ENCODE results near the gene CCDC78.
A peak's percentile ranks its signal among the peaks of the same experiment; 100 is the strongest.
"Not testable (repeated sequence)": the region's sequence is repeated elsewhere in the genome, so short reads cannot be mapped to it uniquely, and the experiment has no call there.

The CCDC78 gene

DNA sequence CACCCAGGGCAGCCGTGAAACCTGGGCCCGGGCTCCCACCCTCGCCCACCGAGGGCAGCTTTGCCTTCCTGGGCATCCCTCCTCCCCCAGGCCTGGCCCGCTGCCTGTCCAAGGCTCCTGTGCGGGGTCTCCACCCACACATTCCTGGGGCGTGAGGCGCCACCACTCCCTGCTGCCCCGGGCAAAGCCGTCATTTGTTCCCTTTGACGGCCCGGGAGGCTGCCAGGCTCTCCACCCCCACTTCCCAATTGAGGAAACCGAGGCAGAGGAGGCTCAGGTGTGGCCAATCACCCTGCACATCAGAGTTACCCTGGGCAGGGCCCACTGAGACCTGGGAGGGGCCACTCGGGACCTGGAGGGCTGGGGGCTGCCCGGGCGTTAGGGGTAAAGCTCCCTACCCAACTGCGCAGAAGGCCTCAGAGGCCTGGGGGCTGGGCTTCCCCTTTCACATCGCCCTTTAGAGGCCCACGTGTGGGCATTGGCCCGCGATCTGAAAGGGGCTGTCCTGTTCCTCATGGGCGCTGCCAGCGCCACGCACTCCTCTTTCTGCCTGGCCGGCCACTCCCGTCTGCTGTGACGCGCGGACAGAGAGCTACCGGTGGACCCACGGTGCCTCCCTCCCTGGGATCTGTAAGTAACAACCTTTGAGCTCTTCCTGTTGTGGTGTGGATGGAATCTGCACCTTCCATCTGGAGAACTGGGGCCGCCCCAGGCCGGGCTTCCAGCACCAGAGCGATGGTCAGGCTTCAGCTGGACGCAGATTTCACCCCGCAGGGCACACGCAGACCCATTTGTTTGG lies 34.5 kb upstream of the CCDC78 start, which contains the start of gene MSLN:
Gene MSLN, plus strand, starts transcription at position 190 of the 799 bp plus-strand sequence. CDS start 1,947 bp downstream, outside the sequence.
- DNase-seq (ENCODE audit: low read depth): no peak

DNA sequence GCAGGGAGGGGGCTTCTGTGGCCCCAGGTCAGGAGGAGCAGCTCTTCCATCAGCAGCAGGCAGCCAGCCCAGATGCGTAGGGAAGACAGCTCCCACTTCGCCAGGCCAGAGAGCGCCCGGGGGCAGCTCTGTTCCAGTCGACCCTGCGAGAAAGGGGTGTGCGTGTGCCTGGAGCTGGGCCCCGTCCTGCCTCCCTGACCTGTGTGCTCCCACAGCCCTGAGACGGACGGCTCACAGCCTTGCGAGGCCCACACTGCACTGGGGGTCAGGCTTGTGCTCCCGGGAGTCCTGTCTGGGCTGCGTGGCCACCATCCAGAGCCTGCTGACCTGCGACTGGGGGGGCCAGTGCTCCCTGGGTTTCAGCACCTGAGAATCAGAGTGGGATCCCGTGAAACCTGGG lies 33.8 kb upstream of the CCDC78 start:
- no peak for DNase-seq (ENCODE audit: low read depth)

DNA sequence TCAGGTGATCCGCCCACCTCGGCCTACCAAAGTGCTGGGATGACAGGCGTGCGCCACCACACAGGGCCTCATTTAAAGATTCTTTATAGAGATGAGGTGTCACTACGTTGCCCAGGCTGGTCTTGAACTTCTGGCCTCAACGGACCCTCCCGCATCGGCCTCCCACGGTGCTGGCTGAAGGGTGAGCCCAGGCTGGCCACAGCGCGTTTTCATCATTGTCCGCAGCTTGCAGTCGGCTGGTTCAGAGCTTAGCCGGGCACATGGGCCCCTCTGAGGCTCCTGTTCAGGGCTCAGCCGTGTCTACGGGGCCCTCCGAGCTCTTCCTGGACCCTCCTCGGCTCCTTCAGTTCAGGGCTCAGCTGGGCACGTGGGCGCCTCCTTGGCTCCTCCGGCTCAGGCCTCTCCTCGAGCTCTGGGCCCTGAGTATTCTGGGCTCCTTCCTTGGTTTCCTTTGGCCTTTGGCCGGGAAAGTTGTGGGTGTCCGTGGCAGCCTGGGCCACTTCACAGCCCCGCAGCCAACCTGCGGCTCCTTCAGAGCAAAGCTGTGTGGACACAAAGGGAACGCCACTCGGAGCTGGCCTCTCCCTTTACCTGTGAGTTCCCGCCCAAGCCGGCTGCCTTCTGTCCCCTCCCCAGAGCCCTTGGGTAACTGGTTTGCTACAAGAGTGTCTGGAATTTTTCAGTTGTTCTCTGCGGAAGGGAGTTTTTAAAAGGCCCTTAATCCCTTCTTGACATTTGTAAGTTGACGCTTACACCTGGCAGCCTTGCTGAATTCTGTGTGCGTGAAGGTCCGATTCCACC lies 33.1 kb upstream of the CCDC78 start:
- DNase-seq (ENCODE audit: low read depth): no peak

DNA sequence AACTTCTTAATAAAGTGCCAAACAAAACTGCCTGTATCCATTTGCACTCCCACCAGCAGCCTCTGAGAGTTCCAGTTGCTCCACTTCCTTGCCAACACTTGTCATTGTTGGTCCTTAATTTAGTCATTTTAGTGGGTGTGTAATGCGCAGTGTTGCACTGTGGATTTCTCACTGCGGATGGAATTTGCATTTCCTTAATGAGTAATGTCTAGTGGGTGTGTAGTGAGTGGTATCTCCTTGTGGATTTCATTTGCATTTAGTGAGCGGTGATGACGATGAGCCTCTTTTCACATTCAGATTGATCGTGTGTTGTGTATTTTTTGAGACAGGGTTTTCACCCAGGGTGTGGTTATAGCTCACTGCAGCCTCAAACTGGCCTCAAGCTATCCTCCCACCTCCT lies 30.2 kb upstream of the CCDC78 start:
- no peak for DNase-seq (ENCODE audit: low read depth)

DNA sequence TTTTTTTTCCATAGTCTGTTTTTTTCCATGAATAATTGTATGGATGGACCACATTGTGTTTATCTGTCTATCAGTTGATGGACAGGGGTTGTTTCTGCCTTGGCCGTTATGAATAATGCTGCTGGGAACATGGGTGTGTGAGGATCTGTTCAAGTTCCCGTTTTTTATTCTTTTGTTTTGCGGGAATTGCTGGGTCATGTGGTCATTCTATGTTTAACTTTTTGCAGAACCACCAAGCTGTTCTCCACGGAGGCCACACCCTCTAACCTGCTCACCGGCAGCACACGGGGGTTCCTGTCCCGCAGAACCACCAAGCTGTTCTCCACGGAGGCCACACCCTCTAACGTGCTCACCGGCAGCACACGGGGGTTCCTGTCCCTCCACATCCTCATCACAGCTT lies 28.4 kb upstream of the CCDC78 start:
- DNase-seq (ENCODE audit: low read depth): no peak

DNA sequence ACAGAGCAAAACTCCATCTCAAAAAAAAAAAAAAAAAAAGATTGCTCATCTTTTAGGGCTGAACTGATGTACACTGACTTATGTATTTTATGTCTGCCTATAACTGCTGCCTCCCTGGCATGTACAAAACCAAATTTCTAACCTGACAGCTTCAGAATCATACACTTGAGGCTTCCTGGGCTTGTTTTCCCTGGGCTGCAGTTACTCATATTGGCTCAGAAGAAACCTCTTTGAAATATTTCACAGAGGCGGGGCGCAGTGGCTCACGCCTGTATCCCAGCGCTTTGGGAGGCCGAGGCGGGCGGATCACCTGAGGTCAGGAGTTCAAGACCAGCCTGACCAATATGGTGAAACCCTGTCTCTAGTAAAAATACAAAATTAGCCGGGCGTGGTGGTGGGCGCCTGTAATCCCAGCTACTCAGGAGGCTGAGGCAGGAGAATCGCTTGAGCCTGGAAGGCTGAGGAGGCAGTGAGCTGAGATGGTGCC lies 27.9 kb upstream of the CCDC78 start:
- DNase-seq (ENCODE audit: low read depth): not testable (repeated sequence)

DNA sequence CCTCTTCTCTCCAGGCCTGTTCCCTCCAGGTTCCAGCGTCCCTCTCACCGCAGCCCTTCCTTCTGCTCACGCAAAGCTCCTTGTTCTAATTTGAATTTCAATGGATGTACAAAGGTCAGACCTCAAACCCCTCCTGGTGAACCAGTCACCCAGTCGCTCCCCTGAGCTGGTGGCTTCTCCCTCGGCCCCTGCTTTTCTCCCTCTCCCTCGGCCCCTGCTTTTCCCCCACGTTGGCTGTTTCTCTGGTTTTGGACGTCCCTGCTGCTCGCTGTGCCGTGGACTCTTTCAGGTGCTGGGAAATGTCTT lies 25.7 kb upstream of the CCDC78 start:
- DNase-seq (ENCODE audit: low read depth): no peak

DNA sequence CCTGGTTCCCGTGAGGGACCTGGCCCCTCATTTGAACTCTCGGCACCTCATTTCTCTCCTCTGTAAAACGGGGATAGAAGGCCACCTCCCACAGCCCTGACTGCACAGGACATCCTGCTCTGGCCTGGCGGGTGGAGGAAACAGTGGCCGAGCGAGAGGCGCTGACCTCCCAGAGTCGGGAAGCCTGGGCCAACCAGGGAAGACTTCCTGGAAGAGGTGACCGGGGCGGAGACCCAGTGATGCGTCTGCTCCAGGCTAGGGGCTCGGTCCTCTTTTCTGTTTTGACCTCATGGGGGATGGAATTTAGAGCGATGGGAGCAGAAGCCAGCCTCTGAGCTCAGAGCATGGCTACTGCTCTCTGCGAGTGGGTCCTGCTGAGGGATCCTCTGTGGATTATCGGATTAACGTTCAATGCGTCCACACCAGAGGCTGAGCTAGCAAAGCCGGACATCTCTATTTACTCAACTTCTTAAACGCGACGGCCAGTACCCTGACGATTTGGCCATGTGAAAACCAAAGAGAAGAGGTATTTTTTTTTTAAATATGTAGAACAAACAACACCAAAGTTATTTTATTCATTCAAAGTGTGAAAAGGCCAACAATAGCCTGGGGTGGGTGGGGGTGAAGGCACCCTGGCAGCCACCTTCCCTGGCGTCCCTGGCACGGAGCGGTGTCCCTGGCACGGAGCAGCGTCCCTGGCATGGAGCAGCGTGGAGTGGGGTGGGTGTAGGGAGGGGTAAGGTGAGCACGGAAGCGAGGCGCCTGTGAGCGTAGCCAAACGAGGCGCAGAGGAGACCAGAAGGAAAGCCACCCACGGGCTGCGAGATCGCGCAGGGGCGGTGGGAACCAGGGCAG lies 25.1 kb upstream of the CCDC78 start:
- no peak for DNase-seq (ENCODE audit: low read depth)

DNA sequence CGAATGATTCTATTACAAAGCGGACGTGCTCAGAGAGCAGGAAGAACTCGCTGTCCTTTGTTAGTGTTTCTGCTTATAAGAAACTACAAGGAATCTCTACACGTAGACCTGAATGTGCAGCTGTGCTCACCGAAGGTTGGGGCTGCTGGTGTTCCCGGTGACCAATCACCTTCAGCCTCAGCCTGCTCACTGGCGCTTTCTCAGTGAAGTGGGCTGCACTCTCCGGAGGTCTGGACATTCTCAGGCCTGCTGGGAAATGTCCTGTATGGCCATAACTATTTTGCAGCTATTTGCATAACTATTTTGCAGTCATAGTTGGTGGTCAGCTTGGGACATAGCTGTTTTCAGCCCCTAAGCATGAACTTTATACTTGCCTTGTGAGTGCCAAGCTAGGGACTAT lies 24.2 kb upstream of the CCDC78 start:
- DNase-seq (ENCODE audit: low read depth): no peak

DNA sequence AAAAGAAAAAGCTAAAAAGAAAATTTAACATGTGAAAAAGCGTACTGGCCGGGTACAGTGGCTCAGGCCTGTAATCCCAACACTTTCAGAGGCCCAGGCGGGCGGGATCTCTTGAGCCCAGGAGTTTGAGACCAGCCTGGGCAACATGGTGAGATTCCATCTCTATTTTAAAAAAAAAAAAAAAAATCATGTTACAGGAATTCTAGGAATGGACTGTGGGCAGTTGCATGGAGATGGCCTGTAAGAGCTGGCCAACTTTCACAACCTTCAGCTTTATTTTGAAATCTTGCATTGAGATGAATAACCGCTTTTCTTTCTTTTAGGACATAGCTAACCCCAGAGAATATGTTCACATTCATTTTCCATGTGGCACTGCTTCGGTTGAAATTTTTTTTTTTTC lies 22.8 kb upstream of the CCDC78 start:
- DNase-seq (ENCODE audit: low read depth): no peak

DNA sequence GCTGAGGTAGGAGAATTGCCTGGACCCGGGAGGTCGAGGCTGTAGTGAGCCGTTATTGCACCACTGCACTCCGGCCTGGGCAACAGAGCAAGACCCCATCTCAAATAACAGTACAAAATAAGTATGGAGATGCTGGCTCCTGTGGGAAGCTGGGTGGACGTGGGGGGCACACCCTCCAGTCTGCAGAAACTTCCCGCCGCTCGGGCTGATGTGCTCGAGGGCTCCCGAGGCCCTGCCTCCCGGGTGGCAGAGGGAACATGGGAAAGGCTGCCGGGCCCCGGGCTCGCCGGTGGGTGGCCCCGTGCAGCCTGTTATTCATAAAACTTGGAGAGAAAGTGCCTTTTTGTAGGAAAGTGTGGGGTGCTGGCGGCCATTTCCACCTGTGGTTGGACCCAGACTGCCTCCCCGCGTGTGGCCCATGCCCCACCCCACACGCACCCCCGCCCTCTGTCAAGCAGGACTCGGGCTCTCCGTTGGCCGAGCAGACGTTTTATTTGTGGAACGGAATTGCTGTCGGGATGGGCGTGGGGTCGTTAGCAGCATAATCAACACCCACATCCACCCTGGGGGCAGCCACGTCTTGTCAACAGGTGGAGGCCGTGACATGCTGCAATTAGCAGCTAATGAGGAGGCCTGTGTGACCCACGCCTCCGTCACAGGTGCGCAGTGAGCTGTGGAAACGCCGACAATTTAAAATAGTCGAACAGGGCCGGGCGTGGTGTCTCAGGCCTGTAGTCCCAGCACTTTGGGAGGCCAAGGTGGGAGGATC lies 21.9 kb upstream of the CCDC78 start:
- DNase-seq (ENCODE audit: low read depth): no peak

DNA sequence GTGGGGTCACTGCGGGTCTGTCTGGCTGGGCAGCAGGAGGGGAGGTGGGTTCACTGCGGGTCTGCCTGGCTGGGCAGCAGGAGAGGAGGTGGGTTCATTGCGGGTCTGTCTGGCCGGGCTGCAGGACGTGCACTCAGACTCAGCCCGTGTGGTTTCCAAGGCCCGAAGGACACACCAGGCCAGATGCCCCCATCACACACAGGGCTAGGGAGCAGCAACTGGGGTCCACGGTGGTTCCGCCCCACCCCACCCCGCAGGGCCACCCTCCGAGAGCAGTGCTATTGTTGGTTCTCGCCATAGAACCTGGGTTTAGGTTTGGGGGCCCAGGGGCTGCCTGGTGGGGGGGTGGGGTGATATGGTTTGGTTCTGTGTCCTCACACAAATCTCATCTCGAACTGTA lies 20.4 kb upstream of the CCDC78 start:
- no peak for DNase-seq (ENCODE audit: low read depth)

DNA sequence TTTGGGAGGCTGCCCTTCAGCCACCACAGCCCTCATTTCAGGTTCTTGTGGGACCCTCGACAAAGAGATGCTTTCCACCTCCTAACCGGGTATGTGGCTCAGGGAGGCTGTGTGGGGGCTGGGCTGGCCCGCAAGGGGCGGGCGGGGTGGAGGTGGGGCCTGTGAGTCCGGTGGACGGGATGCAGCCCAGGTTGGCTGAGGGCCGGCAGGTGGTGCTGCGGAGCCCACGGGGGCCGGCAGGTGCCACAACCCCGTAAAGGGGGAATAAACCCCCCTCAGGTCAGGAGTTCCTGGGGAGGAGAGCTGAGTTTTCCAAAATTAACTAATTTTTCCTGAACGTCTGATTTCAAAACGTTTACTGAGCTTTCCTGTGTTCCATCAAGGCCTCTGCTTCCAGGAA lies 19.5 kb upstream of the CCDC78 start:
- DNase-seq (ENCODE audit: low read depth): no peak

DNA sequence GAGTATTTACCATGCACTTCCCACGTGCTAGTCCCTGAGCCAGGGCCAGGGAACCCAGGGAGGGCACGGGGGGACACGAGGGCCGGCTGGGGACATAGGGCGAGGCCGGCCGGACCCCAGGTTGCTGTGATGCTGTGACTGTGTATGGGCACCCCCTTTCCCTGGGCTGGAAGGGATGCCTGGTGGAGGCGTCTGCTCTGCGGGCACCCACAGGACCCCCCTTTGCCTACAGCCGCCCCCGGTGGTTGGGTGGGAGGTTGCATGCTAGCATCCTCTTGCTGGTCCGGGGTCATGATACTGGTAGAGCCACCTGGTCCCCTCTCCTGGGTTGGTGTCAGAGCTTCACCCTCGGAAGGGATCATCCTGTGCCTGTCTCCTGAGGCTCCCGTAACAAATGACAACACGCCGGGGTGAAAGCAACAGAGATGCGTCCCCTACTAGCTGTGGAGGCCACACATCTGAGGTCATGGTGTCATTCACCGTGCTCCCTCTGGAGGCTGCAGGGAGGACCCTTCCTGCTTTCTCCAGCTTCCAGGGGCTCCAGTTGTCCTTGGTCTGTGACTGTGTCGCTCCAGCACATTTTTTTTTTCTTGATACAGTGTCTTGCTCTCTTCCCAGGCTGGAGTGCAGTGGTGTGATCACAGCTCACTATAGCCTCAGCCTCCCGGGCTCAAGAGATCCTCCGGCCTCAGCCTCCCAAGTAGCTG lies 17.7 kb upstream of the CCDC78 start:
- DNase-seq (ENCODE audit: low read depth): no peak

DNA sequence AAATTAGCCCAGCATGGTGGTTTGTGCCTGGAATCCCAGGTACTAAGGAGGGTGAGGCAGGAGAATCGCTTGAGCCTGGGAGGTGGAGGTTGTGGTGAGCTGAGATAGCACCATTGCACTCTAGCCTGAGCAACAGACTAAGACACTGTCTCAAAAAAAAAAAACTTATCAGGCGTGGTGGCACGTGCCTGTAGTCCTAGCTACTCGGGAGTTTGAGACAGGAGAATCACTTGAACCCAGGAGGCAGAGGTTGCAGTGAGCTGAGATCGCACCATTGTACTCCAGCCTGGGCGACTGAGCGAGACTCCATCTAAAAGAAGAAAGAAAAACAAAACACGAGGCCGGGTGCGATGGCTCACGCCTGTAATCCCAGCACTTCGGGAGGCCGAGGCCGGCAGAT lies 16.7 kb upstream of the CCDC78 start:
- DNase-seq (ENCODE audit: low read depth): not testable (repeated sequence)

DNA sequence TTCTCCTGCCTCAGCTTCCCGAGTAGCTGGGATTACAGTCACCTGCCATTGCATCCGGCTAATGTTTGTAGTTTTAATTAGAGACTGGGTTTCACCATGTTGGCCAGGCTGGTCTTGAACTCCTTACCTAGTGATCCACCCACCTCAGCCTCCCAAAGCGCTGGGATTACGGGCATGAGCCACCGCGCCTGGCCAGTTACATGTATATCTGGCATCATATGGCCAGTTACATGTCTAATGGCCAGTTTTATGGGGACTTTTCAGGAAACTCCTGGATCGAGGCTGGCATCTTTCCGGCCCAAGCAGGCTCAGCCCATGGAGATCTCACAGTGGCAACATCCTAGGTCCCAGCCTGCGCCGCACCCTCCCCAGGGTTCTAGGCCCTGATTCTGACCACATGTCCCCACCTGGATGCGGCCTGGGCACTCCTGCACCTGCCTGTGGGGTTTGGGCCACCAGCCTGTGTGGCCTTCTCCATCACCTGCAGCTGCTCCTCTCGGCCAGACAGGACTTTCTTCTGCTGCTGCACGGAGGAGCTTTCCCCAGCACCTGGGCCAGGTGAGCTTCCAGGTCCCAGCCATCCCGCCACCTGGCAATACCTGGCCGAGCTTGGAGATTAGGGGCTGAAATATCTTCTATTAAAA lies 15.9 kb upstream of the CCDC78 start:
- DNase-seq (ENCODE audit: low read depth): no peak

DNA sequence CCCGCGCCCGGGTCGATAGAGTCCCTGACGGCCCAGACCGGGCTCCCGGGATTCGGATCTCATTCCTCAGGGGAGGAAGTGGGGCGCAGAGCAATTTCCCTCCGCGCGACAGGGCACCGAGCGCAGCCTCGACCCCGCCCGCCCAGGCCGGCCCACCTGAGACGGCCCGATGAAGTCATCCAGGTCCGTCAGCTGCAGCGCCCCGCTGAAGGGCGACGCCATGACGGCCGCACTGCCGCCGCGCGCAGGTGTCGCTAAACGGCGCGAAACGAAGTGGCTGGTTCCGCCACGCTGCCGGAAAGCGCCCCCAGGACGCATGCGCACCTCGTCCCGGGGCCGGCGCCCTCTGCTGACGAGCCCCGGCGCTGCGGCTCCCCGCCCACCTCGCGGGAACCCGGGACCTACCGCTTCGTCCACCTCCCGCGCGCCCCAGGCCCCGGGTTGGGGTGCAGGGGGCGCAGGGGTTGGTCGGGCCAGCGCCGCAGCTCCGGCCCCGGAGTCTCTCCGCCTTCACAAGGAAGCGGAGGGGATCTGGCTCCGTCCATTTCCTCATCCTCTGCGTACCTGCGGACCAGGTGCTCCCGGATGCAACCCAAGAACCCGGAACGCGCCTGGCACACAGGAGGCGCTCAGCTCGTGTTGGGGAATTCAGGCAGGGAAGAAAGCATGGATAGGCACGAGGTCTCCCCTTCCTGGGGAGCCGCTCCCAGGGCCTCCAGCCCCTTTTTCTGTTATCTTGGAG lies 14.7 kb upstream of the CCDC78 start, which contains the start of gene CIAO3:
Gene CIAO3, minus strand, starts transcription at position 234 of the 742 bp plus-strand sequence. Its CDS starts 12 bp downstream, at position 222.
- DNase-seq (ENCODE audit: low read depth): peak; percentile 87

DNA sequence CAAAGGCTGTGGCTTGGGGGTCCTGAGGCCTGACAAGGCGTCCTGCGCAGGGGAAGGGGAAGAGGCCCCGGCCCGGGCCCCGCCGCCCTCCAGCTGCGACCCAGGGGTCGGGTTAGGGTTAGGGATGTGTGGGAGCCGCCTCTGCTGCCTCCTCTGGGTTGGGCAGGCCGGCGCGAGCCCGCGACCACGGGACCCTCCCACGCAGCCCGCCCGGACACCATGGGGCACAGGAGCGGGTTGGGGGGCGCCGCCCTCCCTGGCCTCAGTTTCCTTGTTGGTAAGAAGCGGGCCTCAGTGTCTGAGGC lies 14.2 kb upstream of the CCDC78 start:
- DNase-seq (ENCODE audit: low read depth): no peak

DNA sequence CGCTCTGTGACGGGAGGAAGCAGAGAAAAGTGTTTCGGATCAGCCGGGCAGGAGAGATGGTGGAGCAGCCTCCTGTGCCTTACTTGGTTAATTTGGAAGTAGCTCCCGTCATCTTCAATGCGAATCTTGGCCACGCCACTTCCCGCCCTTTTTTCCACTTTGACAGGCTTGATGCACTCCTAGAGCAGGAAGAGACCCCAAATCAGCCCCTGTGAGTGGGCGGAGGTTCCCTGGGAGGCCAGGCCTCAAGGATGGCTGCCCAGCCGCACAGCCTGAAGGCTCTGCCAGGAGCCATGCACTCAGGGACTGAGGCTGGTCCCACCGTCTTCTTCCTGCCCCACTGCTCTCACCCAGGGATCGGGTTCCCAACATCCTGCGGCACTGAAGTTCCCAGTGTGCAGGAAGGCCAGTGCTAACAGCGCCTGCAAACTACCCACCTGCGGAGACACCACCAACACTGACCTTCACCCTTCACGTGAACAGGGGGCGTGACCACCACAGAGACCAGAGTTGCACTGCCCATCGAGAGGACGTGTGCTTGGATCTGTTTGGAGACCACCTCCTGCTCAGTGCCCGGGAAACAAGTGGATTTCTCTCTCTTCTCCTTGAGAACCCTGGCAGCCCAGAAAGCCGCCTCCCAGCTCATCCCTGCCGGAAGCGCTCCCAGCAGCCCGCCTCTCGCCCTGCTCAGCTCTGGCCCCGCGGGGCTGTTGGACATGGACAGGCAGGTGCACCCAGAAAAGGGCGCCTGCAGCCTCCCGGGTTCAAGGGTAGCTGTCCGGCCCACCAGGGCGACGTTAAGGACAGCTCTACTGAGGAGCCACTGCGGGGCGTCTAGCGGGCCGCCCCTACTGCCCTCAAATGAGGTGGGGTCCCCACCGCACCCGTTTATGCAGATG lies 13.6 kb upstream of the CCDC78 start:
- no peak for DNase-seq (ENCODE audit: low read depth)
